SK-N-SH (cell line): ENCODE measurements around the gene VIL1.

Experiments used
- CTCF ChIP-seq: fragments of 200-600 bp; sonication (generic); IDR thresholded peaks from 2 replicates; pipeline ENCODE4 v1.6.1; 2017; ENCODE audit warnings: antibody characterized with exemption, mild to moderate bottlenecking, moderate library complexity
- ELF1 ChIP-seq: IDR thresholded peaks from 2 replicates; pipeline ENCODE4 v1.4.0; 2012
- FOXJ3 ChIP-seq: sonication (generic); formaldehyde crosslinking; IDR thresholded peaks from 2 replicates; pipeline ENCODE4 v1.5.1; 2020; ENCODE audit warnings: mild to moderate bottlenecking, missing genetic modification reagents
- GABPA ChIP-seq: IDR thresholded peaks from 2 replicates; pipeline ENCODE4 v1.4.0; 2012; ENCODE audit warnings: low read depth, mild to moderate bottlenecking
- GATA2 ChIP-seq: sonication (generic); formaldehyde crosslinking; IDR thresholded peaks from 2 replicates; pipeline ENCODE4 v1.5.0; 2020; ENCODE audit warnings: mild to moderate bottlenecking, missing genetic modification reagents
- JUND ChIP-seq: IDR thresholded peaks from 2 replicates; pipeline ENCODE4 v1.4.0; 2012
- MEF2A ChIP-seq: IDR thresholded peaks from 2 replicates; pipeline ENCODE4 v1.4.0; 2012; ENCODE audit warnings: low read depth, borderline replicate concordance
- SMC3 ChIP-seq: IDR thresholded peaks from 2 replicates; pipeline ENCODE4 v1.6.1; 2012; ENCODE audit warnings: low read depth, low read length, improper control_type of control experiment
- USF2 ChIP-seq: fragments of 150-350 bp; IDR thresholded peaks from 2 replicates; pipeline ENCODE4 v1.6.1; 2017; ENCODE audit warnings: antibody characterized with exemption, low read length, low read depth, borderline replicate concordance
- YY1 ChIP-seq: IDR thresholded peaks from 2 replicates; pipeline ENCODE4 v1.4.0; 2012; ENCODE audit warnings: low read depth, mild to moderate bottlenecking
- TF ChIP-seq, protein P1 (sequence below): IDR thresholded peaks from 2 replicates; pipeline ENCODE4 v1.6.1; 2012; ENCODE audit warnings: mild to moderate bottlenecking, low read depth, low read length, moderate library complexity

GRCh38 chr2:218402911-218403411 lies 16.0 kb upstream of the VIL1 start:
- TF ChIP-seq, protein P1, sequence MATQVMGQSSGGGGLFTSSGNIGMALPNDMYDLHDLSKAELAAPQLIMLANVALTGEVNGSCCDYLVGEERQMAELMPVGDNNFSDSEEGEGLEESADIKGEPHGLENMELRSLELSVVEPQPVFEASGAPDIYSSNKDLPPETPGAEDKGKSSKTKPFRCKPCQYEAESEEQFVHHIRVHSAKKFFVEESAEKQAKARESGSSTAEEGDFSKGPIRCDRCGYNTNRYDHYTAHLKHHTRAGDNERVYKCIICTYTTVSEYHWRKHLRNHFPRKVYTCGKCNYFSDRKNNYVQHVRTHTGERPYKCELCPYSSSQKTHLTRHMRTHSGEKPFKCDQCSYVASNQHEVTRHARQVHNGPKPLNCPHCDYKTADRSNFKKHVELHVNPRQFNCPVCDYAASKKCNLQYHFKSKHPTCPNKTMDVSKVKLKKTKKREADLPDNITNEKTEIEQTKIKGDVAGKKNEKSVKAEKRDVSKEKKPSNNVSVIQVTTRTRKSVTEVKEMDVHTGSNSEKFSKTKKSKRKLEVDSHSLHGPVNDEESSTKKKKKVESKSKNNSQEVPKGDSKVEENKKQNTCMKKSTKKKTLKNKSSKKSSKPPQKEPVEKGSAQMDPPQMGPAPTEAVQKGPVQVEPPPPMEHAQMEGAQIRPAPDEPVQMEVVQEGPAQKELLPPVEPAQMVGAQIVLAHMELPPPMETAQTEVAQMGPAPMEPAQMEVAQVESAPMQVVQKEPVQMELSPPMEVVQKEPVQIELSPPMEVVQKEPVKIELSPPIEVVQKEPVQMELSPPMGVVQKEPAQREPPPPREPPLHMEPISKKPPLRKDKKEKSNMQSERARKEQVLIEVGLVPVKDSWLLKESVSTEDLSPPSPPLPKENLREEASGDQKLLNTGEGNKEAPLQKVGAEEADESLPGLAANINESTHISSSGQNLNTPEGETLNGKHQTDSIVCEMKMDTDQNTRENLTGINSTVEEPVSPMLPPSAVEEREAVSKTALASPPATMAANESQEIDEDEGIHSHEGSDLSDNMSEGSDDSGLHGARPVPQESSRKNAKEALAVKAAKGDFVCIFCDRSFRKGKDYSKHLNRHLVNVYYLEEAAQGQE = no peak
- no peak for TF ChIP-seq CTCF
- TF ChIP-seq YY1 = no peak
- no peak for TF ChIP-seq JUND
- no peak for TF ChIP-seq ELF1
- no peak for TF ChIP-seq GATA2 (CRISPR knock-in tag)
- TF ChIP-seq GABPA = no peak
- no peak for TF ChIP-seq SMC3
- TF ChIP-seq USF2 = no peak
- no peak for TF ChIP-seq FOXJ3 (CRISPR knock-in tag)
- TF ChIP-seq MEF2A = no peak
